Adrenal gland (tissue), 12 donors: Measurements from ENCODE around the gene TLK1. TPM values are rescaled to one million over a fixed set of nuclear protein-coding genes. Genes with fewer than 3 reads are reported as not detected.

Experiments
- DNase-seq, 7 donors: peaks; one replicate each; pipeline ENCODE4 v3.0.0-alpha.2; 2019 to 2020
- H3K27ac ChIP-seq, 5 donors: fragments of 200-600 bp; sonication (generic) in 4 of 5; 1 replicate in 3 of 5; 2 replicates in 2 of 5; pipeline versions ENCODE4 v1.5.1 to v1.8.0; 2016 to 2020; ENCODE audit warnings: mild to moderate bottlenecking in 1 of 5
- H3K27me3 ChIP-seq: fragments of 200-600 bp; 2 replicates; pipeline ENCODE4 v1.8.0; 2021
- H3K36me3 ChIP-seq, 2 donors: fragments of 200-600 bp; replicated peaks in 1 of 2; 1 replicate in 1 of 2; 2 replicates in 1 of 2; pipeline versions ENCODE4 v1.5.1 to v1.8.0; 2018 to 2022
- H3K4me1 ChIP-seq, 2 donors: fragments of 200-600 bp; replicated peaks in 1 of 2; 1 replicate in 1 of 2; 2 replicates in 1 of 2; pipeline versions ENCODE4 v1.5.1 to v1.8.0; 2018 to 2021
- H3K4me3 ChIP-seq, 4 donors: fragments of 200-600 bp; sonication (generic) in 3 of 4; one replicate each; pipeline ENCODE4 v1.5.1; 2016 to 2018
- H3K9me3 ChIP-seq, 3 donors: fragments of 200-600 bp; sonication (generic) in 1 of 3; replicated peaks in 1 of 3; 1 replicate in 2 of 3; 2 replicates in 1 of 3; pipeline versions ENCODE4 v1.5.1 to v1.8.0; 2016 to 2021
- CTCF ChIP-seq, 6 experiments: fragments of 450-650 bp in 4 of 6; fragments of 200-600 bp in 2 of 6; sonication (generic) in 1 of 6; IDR thresholded peaks; 1 replicate in 5 of 6; 2 replicates in 1 of 6; pipeline versions ENCODE4 v1.5.1 to v1.8.0; 2016 to 2021; ENCODE audit warnings: antibody characterized with exemption in 6 of 6, mild to moderate bottlenecking in 2 of 6, moderate library complexity in 1 of 6
- POLR2A ChIP-seq, 2 donors: fragments of 450-650 bp; IDR thresholded peaks; one replicate each; pipeline ENCODE4 v1.6.1; 2017; ENCODE audit warnings: antibody characterized with exemption in 2 of 2, mild to moderate bottlenecking in 2 of 2, moderate library complexity in 1 of 2
- WGBS, 4 donors: extraction: QIAGEN DNeasy Blood & Tissue Kit in 2 of 4; methylation state at CpG; one replicate each; pipeline versions ENCODE4 v1.1.5 to v1.1.7; 2013 to 2017; 5-methylcytosine and 5-hydroxymethylcytosine counted together
- intact Hi-C, 2 donors: fragments of 100-400 bp; cut with DNase I; formaldehyde crosslinking; loops; one replicate each; pipeline versions ENCODE4 v1.14.1 to v1.15.0; 2022 to 2023
- polyA plus RNA-seq, 3 donors: library from polyadenylated mRNA; stranded (reverse); fragments of 200-250 nt in 2 of 3; fragments of 350-450 nt in 1 of 3; fragmentation: Illumina TruSeq in 1 of 3; extraction: RNeasy Lipid Tissue Mini Kit (QIAGEN cat#74804) in 1 of 3; gene quantifications; one replicate each; pipeline ENCODE4 v1.2.3, GENCODE V29; 2013 to 2014
- total RNA-seq, 9 donors: library from RNA; depleted of rRNA in 4 of 9; stranded (reverse); fragments of >200 nt in 4 of 9; fragments of 120-200 nt in 1 of 9; fragmentation: NEBNext Ultra II Directional in 1 of 9; extraction: Animal tissue kit (Norgen Biotek cat#: 25700) in 1 of 9; gene quantifications; one replicate each; pipeline versions ENCODE4 v1.1.0 to v1.2.4, GENCODE V29; 2013 to 2023
- donor health status: healthy with polysubstance abuse.
- donor health status: Bipolar disorder and iron deficiency.
- donor health status: DM: yes; HTN: yes; CAD: no.
- donor health status: DM: no; HTN: no; CAD: no.
- donor health status: DM: no; HTN: no; CAD: no.
- donor health status: DM: yes; HTN: yes; CAD: no.

TLK1 gene
- total and polyA plus RNA-seq, 12 donors, result 16.5 to 84.0 (median 47.3) TPM

- intact Hi-C loops, result loop anchor here (2.0 to 10.0 kb wide), 4 partner anchors 188 to 461 kb away; partner anchors contain the start of genes DCAF17 (in 1 of the 2), METTL8 (in 1 of the 2) and TLK1 (in 1 of the 2)
- no peak for DNase-seq
These were observed 189.6 kb downstream of the TLK1 start for GRCh38 chr2:170971071-170971470.

GRCh38 chr2:170969872-170970496, 190.7 kb downstream of the TLK1 start:
- intact Hi-C loops, result loop anchor here (2.0 to 10.0 kb wide), 4 partner anchors 189 to 462 kb away; partner anchors contain the start of genes DCAF17 (in 1 of the 2), METTL8 (in 1 of the 2) and TLK1 (in 1 of the 2)
- peaks cover 0 to 31% of the 10 kb centered on the region in 2 donors for H3K36me3 ChIP-seq

More at GRCh38 chr2:170971071-170971470, 189.6 kb downstream of the TLK1 start:
- no peaks in the 10 kb centered on the region for H3K9me3 ChIP-seq
- no peak for TF ChIP-seq CTCF (IDR thresholded peaks at IDR 0.05)
- no peak overlapping the region for H3K27ac ChIP-seq
- H3K4me1 ChIP-seq, result peaks cover 0 to 9% of the 10 kb centered on the region in 2 donors
- H3K36me3 ChIP-seq, result peaks cover 0 to 20% of the 10 kb centered on the region in 2 donors
- 72 to 79% (median 74%) methylated on average over 3 of the region's 3 CpGs for WGBS, 4 donors
- no peaks in the 10 kb centered on the region for H3K27me3 ChIP-seq
- no peak overlapping the region for H3K4me3 ChIP-seq

GRCh38 chr2:170969030-170969429, 191.7 kb downstream of the TLK1 start:
- no peaks in the 10 kb centered on the region for H3K9me3 ChIP-seq
- peaks cover 0 to 9% of the 10 kb centered on the region in 2 donors for H3K4me1 ChIP-seq
- DNase-seq, result no peak
- 73 to 92% (median 84%) methylated on average over 2 of the region's 2 CpGs for WGBS, 4 donors
- no peaks in the 10 kb centered on the region for H3K27me3 ChIP-seq
- intact Hi-C loops, result no loop called here
- no peak overlapping the region for H3K27ac ChIP-seq
- peaks cover 0 to 40% of the 10 kb centered on the region in 2 donors for H3K36me3 ChIP-seq
- no peak overlapping the region for H3K4me3 ChIP-seq
- TF ChIP-seq CTCF (IDR thresholded peaks at IDR 0.05) (no peak), POLR2A (IDR thresholded peaks at IDR 0.05) (no peak)

More at GRCh38 chr2:170969872-170970496, 190.7 kb downstream of the TLK1 start:
- WGBS, 4 donors, result 59 to 60% (median 59%) methylated on average over 10 of the region's 10 CpGs
- H3K4me3 ChIP-seq, result no peak overlapping the region
- no peaks in the 10 kb centered on the region for H3K9me3 ChIP-seq
- no peak for DNase-seq
- H3K4me1 ChIP-seq, result peaks cover 0 to 9% of the 10 kb centered on the region in 2 donors
- no peak for TF ChIP-seq POLR2A (IDR thresholded peaks at IDR 0.05)
- no peak for TF ChIP-seq CTCF (IDR thresholded peaks at IDR 0.05)
- H3K27ac ChIP-seq, result no peak overlapping the region
- no peaks in the 10 kb centered on the region for H3K27me3 ChIP-seq

- TF ChIP-seq POLR2A (IDR thresholded peaks at IDR 0.05) (no peak), CTCF (IDR thresholded peaks at IDR 0.05) (no peak)
- no peak overlapping the region for H3K27ac ChIP-seq
- DNase-seq, result no peak
- peaks cover 0 to 47% of the 10 kb centered on the region in 2 donors for H3K36me3 ChIP-seq
- no peak overlapping the region for H3K4me3 ChIP-seq
- no peaks in the 10 kb centered on the region for H3K9me3 ChIP-seq
- intact Hi-C loops, result no loop called here
- H3K4me1 ChIP-seq, result peaks cover 0 to 9% of the 10 kb centered on the region in 2 donors
- no peaks in the 10 kb centered on the region for H3K27me3 ChIP-seq
- 81 to 86% (median 83%) methylated on average over 12 of the region's 12 CpGs for WGBS, 4 donors
These were observed 192.3 kb downstream of the TLK1 start for GRCh38 chr2:170968205-170969003.
